HepG2 (cell line): ENCODE results near the gene POU2F1. TPM values are rescaled to one million over a fixed set of nuclear protein-coding genes. Genes with fewer than 3 reads are reported as not detected.

Experiments
- ATAC-seq: fragments of 200-7000 bp; cut with Tn5 transposase; 3 replicates; pipeline ENCODE4 v1.9.1; 2020; ENCODE audit warnings: mild to moderate bottlenecking, moderate library complexity
- BruUV-seq: library from RNA; stranded (reverse); fragments of 400-500 nt; replicated peaks from 2 replicates; lab custom pipeline; 2021; lab: Mats Ljungman, UMichigan
- CTCF ChIA-PET: fragments of 300-600 bp; formaldehyde crosslinking; extraction: SDS; loops from one replicate; lab custom pipeline; 2021; ENCODE audit warnings: low total read pairs, inconsistent platforms, low intra/inter-chr PET ratio; lab: Yijun Ruan, JAX
- POLR2A ChIA-PET: fragments of 350-600 bp; sonication (Branson Sonifier 250); formaldehyde crosslinking; loops from one replicate; lab custom pipeline; 2020; ENCODE audit warnings: antibody characterized with exemption, inconsistent platforms; lab: Yijun Ruan, JAX
- DNase-seq: peaks from one replicate; pipeline ENCODE4 v3.0.0-alpha.2; 2015; ENCODE audit warnings: low spot score
- FAIRE-seq: peaks from 3 replicates; lab custom pipeline; 2011; peaks lifted over from hg19 to GRCh38; lab: Jason Lieb, UNC
- H2AFZ ChIP-seq: one replicate; pipeline ENCODE4 v1.6.1; 2011; ENCODE audit warnings: low read length, inconsistent platforms
- H3K27ac ChIP-seq: fragments of 300-600 bp; 3 replicates; pipeline ENCODE4 v1.8.0; 2011; ENCODE audit warnings: mixed run types, mild to moderate bottlenecking, mixed read lengths, low read length, inconsistent platforms; ENCODE audit not compliant: insufficient read depth; ENCODE audit errors: extremely low read length
- H3K27me3 ChIP-seq, 2 experiments: fragments of 200-600 bp in 1 of 2; 2 replicates in 1 of 2; 3 replicates in 1 of 2; pipeline versions ENCODE4 v1.6.0 to v1.8.0; 2011; ENCODE audit warnings: low read length in 2 of 2, mild to moderate bottlenecking in 2 of 2, moderate library complexity in 2 of 2, inconsistent platforms in 1 of 2; ENCODE audit not compliant: insufficient read depth in 2 of 2, control insufficient read depth in 1 of 2
- H3K36me3 ChIP-seq, 2 experiments: fragments of 200-600 bp in 1 of 2; replicated peaks in 1 of 2; 2 replicates in 1 of 2; 3 replicates in 1 of 2; pipeline versions ENCODE4 v1.5.1 to v1.8.0; 2011; ENCODE audit warnings: low read length in 2 of 2, inconsistent platforms in 1 of 2; ENCODE audit not compliant: insufficient read depth in 2 of 2, control insufficient read depth in 1 of 2
- H3K4me1 ChIP-seq: 2 replicates; pipeline ENCODE4 v1.5.1; 2012; ENCODE audit warnings: low read length, inconsistent platforms; ENCODE audit not compliant: insufficient read depth
- H3K4me2 ChIP-seq: 2 replicates; pipeline ENCODE4 v1.6.0; 2011; ENCODE audit warnings: low read depth, low read length, inconsistent platforms
- H3K4me3 ChIP-seq, 3 experiments: fragments of 200-600 bp in 1 of 3; sonication (generic), shearing (Covaris generic) in 1 of 3; replicated peaks in 1 of 3; 2 replicates each; pipeline ENCODE4 v1.5.1; 2011 to 2016; ENCODE audit warnings: low read length in 3 of 3, inconsistent platforms in 2 of 3, low read depth in 2 of 3, mild to moderate bottlenecking in 2 of 3, control low read depth in 1 of 3, mixed read lengths in 1 of 3; ENCODE audit not compliant: insufficient read depth in 1 of 3
- H3K79me2 ChIP-seq: one replicate; pipeline ENCODE4 v1.6.1; 2011; ENCODE audit warnings: low read length, inconsistent platforms; ENCODE audit not compliant: insufficient read depth
- H3K9ac ChIP-seq: 2 replicates; pipeline ENCODE4 v1.6.0; 2011; ENCODE audit warnings: mild to moderate bottlenecking, low read depth, low read length, inconsistent platforms; ENCODE audit not compliant: insufficient read depth
- H3K9me3 ChIP-seq: 2 replicates; pipeline ENCODE4 v1.5.1; 2012; ENCODE audit warnings: mild to moderate bottlenecking, low read length
- H4K20me1 ChIP-seq: 2 replicates; pipeline ENCODE4 v1.6.0; 2011; ENCODE audit warnings: inconsistent platforms, mild to moderate bottlenecking, low read length, moderate library complexity; ENCODE audit not compliant: insufficient read depth
- AGO1 ChIP-seq: fragments of 200-400 bp; formaldehyde crosslinking; IDR thresholded peaks from 2 replicates; pipeline ENCODE4 v1.6.1; 2017; ENCODE audit warnings: mild to moderate bottlenecking, low read depth, low read length, moderate library complexity; ENCODE audit not compliant: poor library complexity, severe bottlenecking
- NR2F6 ChIP-seq, 2 experiments: IDR thresholded peaks; 2 replicates each; pipeline ENCODE4 v1.6.1; 2016; ENCODE audit warnings: antibody characterized with exemption in 1 of 2, mild to moderate bottlenecking in 1 of 2
- RCOR2 ChIP-seq: IDR thresholded peaks from 2 replicates; pipeline ENCODE4 v1.6.1; 2016; ENCODE audit warnings: missing biosample characterization, missing genetic modification reagents
- SUZ12 ChIP-seq: fragments of 150-350 bp; IDR thresholded peaks from 2 replicates; pipeline ENCODE4 v1.6.1; 2014; ENCODE audit warnings: low read depth, low read length
- ZFP36 ChIP-seq: fragments of 150-350 bp; IDR thresholded peaks from 2 replicates; pipeline ENCODE4 v1.6.1; 2018; ENCODE audit warnings: borderline replicate concordance, low read length, low read depth; ENCODE audit not compliant: partially characterized antibody
- ZNF550 ChIP-seq: sonication (generic); formaldehyde crosslinking; IDR thresholded peaks from 2 replicates; pipeline ENCODE4 v1.4.0; 2020; ENCODE audit warnings: mild to moderate bottlenecking, missing genetic modification reagents, borderline replicate concordance
- ZNF746 ChIP-seq: sonication (generic); formaldehyde crosslinking; IDR thresholded peaks from 2 replicates; pipeline ENCODE4 v1.8.0; 2022; ENCODE audit warnings: mild to moderate bottlenecking, missing genetic modification reagents
- whole genome bisulfite sequencing: methylation state at CpG from one replicate; pipeline ENCODE4 v1.1.6; 2017; ENCODE audit warnings: low lambda C conversion rate; 5-methylcytosine and 5-hydroxymethylcytosine counted together
- in situ Hi-C: cut with HindIII; loops from 2 replicates; pipeline ENCODE4 v1.10.0; 2017; ENCODE audit warnings: low pct_unique_long_range_greater_than_20kb; ENCODE audit not compliant: extremely low pct_ligation_motif_present
- intact Hi-C: fragments of 100-400 bp; cut with micrococcal nuclease; formaldehyde crosslinking; loops from one replicate; pipeline ENCODE4 v1.10.0; 2022; ENCODE audit not compliant: unreplicated experiment
- polyA plus RNA-seq, 8 experiments: library from polyadenylated mRNA; depleted of rRNA in 3 of 8; stranded (reverse) in 7 of 8; unstranded in 1 of 8; fragments of >200 nt; fragmentation: Illumina TruSeq in 4 of 8; extraction: Trizol in 4 of 8; gene quantifications; 2 replicates each; pipeline versions ENCODE4 v1.2.1 to v1.2.3, GENCODE V29; 2011 to 2016; ENCODE audit warnings: low read depth in 4 of 8, missing spikeins in 1 of 8, mixed read lengths in 1 of 8; ENCODE audit not compliant: insufficient read depth in 1 of 8
- total RNA-seq, 5 experiments: library from RNA; depleted of rRNA; stranded (reverse); fragments of >200 nt; fragmentation: Illumina TruSeq; extraction: Trizol; gene quantifications; 2 replicates each; pipeline ENCODE4 v1.2.3, GENCODE V29; 2016; ENCODE audit warnings: low read depth in 1 of 5
- TF ChIP-seq, protein P1 (sequence below): conservative IDR thresholded peaks from 2 replicates; pipeline ENCODE4 v1.6.1; 2018; ENCODE audit warnings: missing genetic modification reagents
- TF ChIP-seq, protein P2 (sequence below): sonication (generic); formaldehyde crosslinking; IDR thresholded peaks from 2 replicates; pipeline ENCODE4 v1.8.1; 2023; ENCODE audit warnings: missing genetic modification reagents, mild to moderate bottlenecking, borderline replicate concordance
- TF ChIP-seq, protein P3 (sequence below): sonication (generic); formaldehyde crosslinking; IDR thresholded peaks from 2 replicates; pipeline ENCODE4 v1.4.0; 2020; ENCODE audit warnings: low read depth, mild to moderate bottlenecking, missing genetic modification reagents
- TF ChIP-seq, protein P4 (sequence below): sonication (generic); formaldehyde crosslinking; IDR thresholded peaks from 2 replicates; pipeline ENCODE4 v1.5.0; 2020; ENCODE audit warnings: mild to moderate bottlenecking, missing genetic modification reagents
- TF ChIP-seq, protein P5 (sequence below): sonication (generic); formaldehyde crosslinking; IDR thresholded peaks from 2 replicates; pipeline ENCODE4 v1.5.1; 2020; ENCODE audit warnings: mild to moderate bottlenecking, missing genetic modification reagents
- TF ChIP-seq, protein P6 (sequence below): sonication (generic); formaldehyde crosslinking; IDR thresholded peaks from 2 replicates; pipeline ENCODE4 v1.5.1; 2020; ENCODE audit warnings: missing genetic modification reagents, mild to moderate bottlenecking, borderline replicate concordance

Gene POU2F1
- total and polyA plus RNA-seq, 2 of the 13 experiments (the other 11 are each of a cell fraction or from before 2014, with no cell fraction given): 10.2 to 13.0 TPM

DNA sequence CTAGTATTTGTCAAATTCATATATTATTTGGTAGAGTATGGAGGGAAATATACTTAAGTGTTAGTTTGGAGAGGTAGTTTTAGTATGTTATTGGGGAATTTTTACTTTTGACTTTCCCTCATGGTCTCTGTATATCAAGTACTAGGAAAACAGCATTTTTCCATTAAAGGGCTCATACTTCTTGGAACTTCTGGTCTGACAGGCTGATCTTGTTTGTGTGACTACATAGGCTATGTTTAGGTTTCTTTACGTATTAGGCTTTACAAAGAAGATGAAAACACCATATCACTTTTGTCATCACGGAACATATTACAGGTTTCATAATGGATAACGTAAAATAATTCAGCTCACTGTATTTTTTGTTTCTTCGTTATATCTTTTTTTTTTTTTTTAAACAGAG lies 30.8 kb downstream of the POU2F1 start:
- ChIA-PET POLR2A (no interaction called here), CTCF (no interaction called here)
- Histone ChIP-seq H3K4me1 (peaks cover 16% of the 10 kb centered on the region), H3K4me3 (no peak overlapping the region), H3K9ac (no peak overlapping the region), H3K4me2 (no peak overlapping the region), H3K27me3 (no peaks in the 10 kb centered on the region), H3K79me2 (peaks cover 49% of the 10 kb centered on the region), H3K36me3 (no peaks in the 10 kb centered on the region), H3K9me3 (no peaks in the 10 kb centered on the region), H4K20me1 (no peaks in the 10 kb centered on the region), H2AFZ (no peak overlapping the region), H3K27ac (no peak overlapping the region)
- DNase-seq: no peak
- 96% methylated on average over 4 of the region's 4 CpGs for WGBS
- no TSS peak for BruUV-seq
- in situ Hi-C loops (loop anchor here (25.0 kb wide), 1 partner anchor 286 kb away; no protein-coding TSS in a partner anchor), intact Hi-C loops (no loop called here)
- FAIRE-seq: no peak
- no peak for ATAC-seq
- TF ChIP-seq RCOR2 (CRISPR knock-in tag) (no peak), SUZ12 (no peak), ZNF550 (CRISPR knock-in tag) (no peak), ZFP36 (no peak), AGO1 (no peak), NR2F6 (IDR thresholded peaks at IDR 0.05) (no peak), NR2F6 (CRISPR knock-in tag; IDR thresholded peaks at IDR 0.05) (no peak), ZNF746 (no peak)
- TF ChIP-seq, protein P1, sequence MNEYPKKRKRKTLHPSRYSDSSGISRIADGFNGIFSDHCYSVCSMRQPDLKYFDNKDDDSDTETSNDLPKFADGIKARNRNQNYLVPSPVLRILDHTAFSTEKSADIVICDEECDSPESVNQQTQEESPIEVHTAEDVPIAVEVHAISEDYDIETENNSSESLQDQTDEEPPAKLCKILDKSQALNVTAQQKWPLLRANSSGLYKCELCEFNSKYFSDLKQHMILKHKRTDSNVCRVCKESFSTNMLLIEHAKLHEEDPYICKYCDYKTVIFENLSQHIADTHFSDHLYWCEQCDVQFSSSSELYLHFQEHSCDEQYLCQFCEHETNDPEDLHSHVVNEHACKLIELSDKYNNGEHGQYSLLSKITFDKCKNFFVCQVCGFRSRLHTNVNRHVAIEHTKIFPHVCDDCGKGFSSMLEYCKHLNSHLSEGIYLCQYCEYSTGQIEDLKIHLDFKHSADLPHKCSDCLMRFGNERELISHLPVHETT (CRISPR knock-in tag): no peak
- TF ChIP-seq, protein P2, sequence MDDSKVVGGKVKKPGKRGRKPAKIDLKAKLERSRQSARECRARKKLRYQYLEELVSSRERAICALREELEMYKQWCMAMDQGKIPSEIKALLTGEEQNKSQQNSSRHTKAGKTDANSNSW (CRISPR knock-in tag): no peak
- TF ChIP-seq, protein P3, sequence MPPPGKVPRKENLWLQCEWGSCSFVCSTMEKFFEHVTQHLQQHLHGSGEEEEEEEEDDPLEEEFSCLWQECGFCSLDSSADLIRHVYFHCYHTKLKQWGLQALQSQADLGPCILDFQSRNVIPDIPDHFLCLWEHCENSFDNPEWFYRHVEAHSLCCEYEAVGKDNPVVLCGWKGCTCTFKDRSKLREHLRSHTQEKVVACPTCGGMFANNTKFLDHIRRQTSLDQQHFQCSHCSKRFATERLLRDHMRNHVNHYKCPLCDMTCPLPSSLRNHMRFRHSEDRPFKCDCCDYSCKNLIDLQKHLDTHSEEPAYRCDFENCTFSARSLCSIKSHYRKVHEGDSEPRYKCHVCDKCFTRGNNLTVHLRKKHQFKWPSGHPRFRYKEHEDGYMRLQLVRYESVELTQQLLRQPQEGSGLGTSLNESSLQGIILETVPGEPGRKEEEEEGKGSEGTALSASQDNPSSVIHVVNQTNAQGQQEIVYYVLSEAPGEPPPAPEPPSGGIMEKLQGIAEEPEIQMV (CRISPR knock-in tag): no peak
- TF ChIP-seq, protein P4, sequence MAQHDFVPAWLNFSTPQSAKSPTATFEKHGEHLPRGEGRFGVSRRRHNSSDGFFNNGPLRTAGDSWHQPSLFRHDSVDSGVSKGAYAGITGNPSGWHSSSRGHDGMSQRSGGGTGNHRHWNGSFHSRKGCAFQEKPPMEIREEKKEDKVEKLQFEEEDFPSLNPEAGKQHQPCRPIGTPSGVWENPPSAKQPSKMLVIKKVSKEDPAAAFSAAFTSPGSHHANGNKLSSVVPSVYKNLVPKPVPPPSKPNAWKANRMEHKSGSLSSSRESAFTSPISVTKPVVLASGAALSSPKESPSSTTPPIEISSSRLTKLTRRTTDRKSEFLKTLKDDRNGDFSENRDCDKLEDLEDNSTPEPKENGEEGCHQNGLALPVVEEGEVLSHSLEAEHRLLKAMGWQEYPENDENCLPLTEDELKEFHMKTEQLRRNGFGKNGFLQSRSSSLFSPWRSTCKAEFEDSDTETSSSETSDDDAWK: no peak
- TF ChIP-seq, protein P5, sequence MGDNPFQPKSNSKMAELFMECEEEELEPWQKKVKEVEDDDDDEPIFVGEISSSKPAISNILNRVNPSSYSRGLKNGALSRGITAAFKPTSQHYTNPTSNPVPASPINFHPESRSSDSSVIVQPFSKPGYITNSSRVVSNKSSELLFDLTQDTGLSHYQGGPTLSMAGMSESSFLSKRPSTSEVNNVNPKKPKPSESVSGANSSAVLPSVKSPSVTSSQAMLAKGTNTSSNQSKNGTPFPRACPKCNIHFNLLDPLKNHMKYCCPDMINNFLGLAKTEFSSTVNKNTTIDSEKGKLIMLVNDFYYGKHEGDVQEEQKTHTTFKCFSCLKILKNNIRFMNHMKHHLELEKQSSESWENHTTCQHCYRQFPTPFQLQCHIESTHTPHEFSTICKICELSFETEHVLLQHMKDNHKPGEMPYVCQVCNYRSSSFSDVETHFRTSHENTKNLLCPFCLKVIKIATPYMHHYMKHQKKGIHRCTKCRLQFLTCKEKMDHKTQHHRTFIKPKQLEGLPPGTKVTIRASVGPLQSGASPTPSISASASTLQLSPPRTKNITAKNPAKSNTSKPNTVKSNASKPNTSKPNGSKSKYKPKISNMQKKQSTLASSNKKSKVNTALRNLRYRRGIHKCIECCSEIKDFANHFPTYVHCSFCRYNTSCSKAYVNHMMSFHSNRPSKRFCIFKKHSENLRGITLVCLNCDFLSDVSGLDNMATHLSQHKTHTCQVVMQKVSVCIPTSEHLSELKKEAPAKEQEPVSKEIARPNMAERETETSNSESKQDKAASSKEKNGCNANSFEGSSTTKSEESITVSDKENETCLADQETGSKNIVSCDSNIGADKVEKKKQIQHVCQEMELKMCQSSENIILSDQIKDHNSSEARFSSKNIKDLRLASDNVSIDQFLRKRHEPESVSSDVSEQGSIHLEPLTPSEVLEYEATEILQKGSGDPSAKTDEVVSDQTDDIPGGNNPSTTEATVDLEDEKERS (CRISPR knock-in tag): no peak
- TF ChIP-seq, protein P6, sequence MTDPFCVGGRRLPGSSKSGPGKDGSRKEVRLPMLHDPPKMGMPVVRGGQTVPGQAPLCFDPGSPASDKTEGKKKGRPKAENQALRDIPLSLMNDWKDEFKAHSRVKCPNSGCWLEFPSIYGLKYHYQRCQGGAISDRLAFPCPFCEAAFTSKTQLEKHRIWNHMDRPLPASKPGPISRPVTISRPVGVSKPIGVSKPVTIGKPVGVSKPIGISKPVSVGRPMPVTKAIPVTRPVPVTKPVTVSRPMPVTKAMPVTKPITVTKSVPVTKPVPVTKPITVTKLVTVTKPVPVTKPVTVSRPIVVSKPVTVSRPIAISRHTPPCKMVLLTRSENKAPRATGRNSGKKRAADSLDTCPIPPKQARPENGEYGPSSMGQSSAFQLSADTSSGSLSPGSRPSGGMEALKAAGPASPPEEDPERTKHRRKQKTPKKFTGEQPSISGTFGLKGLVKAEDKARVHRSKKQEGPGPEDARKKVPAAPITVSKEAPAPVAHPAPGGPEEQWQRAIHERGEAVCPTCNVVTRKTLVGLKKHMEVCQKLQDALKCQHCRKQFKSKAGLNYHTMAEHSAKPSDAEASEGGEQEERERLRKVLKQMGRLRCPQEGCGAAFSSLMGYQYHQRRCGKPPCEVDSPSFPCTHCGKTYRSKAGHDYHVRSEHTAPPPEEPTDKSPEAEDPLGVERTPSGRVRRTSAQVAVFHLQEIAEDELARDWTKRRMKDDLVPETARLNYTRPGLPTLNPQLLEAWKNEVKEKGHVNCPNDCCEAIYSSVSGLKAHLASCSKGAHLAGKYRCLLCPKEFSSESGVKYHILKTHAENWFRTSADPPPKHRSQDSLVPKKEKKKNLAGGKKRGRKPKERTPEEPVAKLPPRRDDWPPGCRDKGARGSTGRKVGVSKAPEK (CRISPR knock-in tag): no peak
